Sigmoid colon (tissue), 4 donors: ENCODE data around the gene SMIM44.

Source experiments
- CTCF ChIP-seq, 4 experiments: fragments of 450-650 bp in 3 of 4; fragments of 200-600 bp in 1 of 4; IDR thresholded peaks; one replicate each; pipeline ENCODE4 v1.5.1; 2016 to 2019; ENCODE audit warnings: antibody characterized with exemption in 4 of 4, mild to moderate bottlenecking in 3 of 4, moderate library complexity in 2 of 4
- EP300 ChIP-seq, 4 donors: sonication (generic); formaldehyde crosslinking; IDR thresholded peaks; one replicate each; pipeline ENCODE4 v1.6.1; 2017; ENCODE audit warnings: antibody characterized with exemption in 4 of 4
- POLR2A ChIP-seq, 2 donors: fragments of 450-650 bp; IDR thresholded peaks; one replicate each; pipeline ENCODE4 v1.6.1; 2016; ENCODE audit warnings: antibody characterized with exemption in 2 of 2, mild to moderate bottlenecking in 2 of 2, moderate library complexity in 2 of 2

- TF ChIP-seq CTCF (IDR thresholded peaks at IDR 0.05) (no peak), EP300 (IDR thresholded peaks at IDR 0.05) (no peak), POLR2A (IDR thresholded peaks at IDR 0.05) (no peak)
Observed at GRCh38 chr19:3499738-3500428, 16.6 kb upstream of the SMIM44 start.
